Suprapubic skin (tissue), 4 donors: ENCODE data around the gene AJAP1.

Source experiments
- POLR2A ChIP-seq, 2 donors: fragments of 450-650 bp; IDR thresholded peaks; one replicate each; pipeline ENCODE4 v1.6.1; 2017; ENCODE audit warnings: antibody characterized with exemption in 2 of 2, mild to moderate bottlenecking in 2 of 2, moderate library complexity in 2 of 2
- POLR2AphosphoS5 ChIP-seq, 3 donors: sonication (generic); formaldehyde crosslinking; IDR thresholded peaks; one replicate each; pipeline ENCODE4 v1.6.1; 2017; ENCODE audit warnings: antibody characterized with exemption in 3 of 3

DNA sequence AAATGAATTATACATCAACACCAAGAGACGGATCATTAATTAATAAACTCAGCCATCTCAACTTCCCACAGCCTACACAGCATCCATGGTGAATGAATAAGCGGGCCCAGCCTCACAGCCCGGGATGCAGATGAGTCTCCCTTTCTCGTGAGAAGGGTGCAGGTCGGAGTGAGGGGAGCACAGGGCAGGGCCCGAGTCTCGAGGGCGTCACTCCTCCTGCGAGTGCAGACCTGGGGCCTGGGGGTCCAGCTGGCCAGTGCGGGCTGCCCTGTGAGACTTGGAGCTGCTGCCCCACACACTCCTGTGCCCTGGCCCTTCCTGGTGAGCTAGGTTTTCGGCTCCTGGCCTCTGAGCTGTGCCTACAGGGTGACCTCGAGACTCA is 74.7 kb downstream of the AJAP1 start:
- TF ChIP-seq POLR2A (IDR thresholded peaks at IDR 0.05) (no peak), POLR2AphosphoS5 (IDR thresholded peaks at IDR 0.05) (no peak)
